Left hindlimb (tissue), 1 donor: ENCODE results near the gene CHD8.

Experiments
- DNase-seq: peaks from one replicate; pipeline ENCODE4 v3.0.0-alpha.2; 2018

The CHD8 gene

GRCh38 chr14:21356511-21356910, 99.4 kb downstream of the CHD8 start:
- no peak for DNase-seq

DNA sequence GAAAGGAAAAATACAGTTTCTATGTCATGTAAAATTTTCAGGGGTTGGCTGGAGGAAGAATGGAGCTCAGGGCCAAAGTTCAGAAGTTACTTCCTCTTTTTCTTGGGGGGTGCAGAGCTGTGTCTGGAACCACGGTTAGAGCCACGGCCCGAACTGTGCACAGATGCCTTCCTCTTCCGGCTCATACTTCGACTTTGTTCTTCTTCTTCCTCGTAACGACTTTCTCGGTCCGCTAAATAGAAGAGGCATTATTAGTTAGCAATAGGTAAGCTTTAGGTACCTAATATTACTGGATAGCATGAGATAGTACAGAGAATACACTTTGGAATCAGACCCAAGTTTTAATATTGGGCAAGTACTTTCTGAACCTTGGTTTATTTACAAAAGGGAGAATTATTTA, 103.3 kb downstream of the CHD8 start:
- DNase-seq: no peak

DNA sequence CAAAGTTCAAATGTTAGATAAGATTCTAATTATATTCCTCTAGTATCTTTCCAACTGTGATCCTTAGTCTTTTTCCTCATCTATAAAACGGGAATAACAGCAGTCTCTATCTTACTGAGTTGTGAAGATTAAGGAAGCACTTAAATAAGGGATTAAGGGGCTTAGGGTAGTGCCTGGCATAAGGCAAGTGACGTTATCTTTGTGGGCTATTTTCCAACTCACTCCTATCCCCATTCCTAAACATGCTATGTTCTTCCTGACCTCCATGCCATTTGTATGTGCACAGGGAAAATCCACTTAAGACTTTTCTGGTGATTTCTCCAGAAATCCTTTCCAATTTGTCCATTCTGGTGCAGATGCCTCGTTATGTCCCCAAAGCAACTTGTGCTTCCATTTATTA, 105.4 kb downstream of the CHD8 start:
- DNase-seq: no peak

GRCh38 chr14:21347201-21347600, 108.7 kb downstream of the CHD8 start:
- no peak for DNase-seq

- no peak for DNase-seq
These were observed 109.3 kb downstream of the CHD8 start for GRCh38 chr14:21346532-21347135.

DNA sequence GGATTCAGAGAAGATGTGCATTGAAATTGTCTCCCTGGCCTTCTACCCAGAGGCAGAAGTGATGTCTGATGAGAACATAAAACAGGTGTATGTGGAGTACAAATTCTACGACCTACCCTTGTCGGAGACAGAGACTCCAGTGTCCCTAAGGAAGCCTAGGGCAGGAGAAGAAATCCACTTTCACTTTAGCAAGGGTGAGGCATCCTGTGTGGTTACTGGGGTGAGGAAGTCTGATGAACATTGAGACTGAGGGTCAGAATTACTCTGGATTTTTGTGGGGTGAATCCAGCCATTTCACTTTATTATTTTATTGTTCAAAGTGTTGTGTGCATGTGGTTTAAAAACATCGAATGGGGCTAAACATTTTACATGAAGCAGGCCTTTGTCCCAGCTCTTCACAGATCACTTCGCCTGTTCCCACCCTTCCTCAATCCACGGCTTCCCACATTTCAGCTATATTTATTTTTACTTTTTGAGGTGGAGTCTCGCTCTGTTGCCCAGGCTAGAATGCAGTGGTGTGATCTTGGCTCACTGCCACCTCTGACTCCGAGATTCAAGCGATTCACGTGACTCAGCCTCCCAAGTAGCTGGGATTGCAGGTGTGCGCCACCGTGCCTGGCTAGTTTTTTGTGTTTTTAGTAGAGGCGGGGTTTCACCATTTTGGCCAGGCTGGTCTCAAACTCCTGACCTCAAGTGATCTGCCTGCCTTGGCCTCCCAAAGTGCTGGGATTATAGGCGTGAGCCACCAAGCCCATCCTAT, 112.7 kb downstream of the CHD8 start:
- no peak for DNase-seq
